Epithelial cell of esophagus (primary cell): ENCODE results near the gene EBF3.

Source experiments
- DNase-seq: peaks from one replicate; pipeline ENCODE4 v3.0.0; 2010; ENCODE audit warnings: low read depth
- H3K4me3 ChIP-seq: 2 replicates; pipeline ENCODE4 v1.5.1; 2011; ENCODE audit warnings: mild to moderate bottlenecking, low read length, control low read depth
- CTCF ChIP-seq: IDR thresholded peaks from 2 replicates; pipeline ENCODE4 v1.5.1; 2011; ENCODE audit warnings: low read depth, mild to moderate bottlenecking, low read length, control low read depth, inconsistent platforms; ENCODE audit not compliant: insufficient read depth; ENCODE audit errors: missing control alignments

Gene EBF3

GRCh38 chr10:129914153-129914855 is 49.8 kb downstream of the EBF3 start:
- no peak for TF ChIP-seq CTCF

GRCh38 chr10:129912986-129913695 is 50.9 kb downstream of the EBF3 start:
- TF ChIP-seq CTCF: no peak
- H3K4me3 ChIP-seq: no peak overlapping the region
- DNase-seq: no peak

More at GRCh38 chr10:129914153-129914855, 49.8 kb downstream of the EBF3 start:
- H3K4me3 ChIP-seq: no peak overlapping the region
- DNase-seq: no peak

- DNase-seq: no peak
- TF ChIP-seq CTCF: no peak
- no peak overlapping the region for H3K4me3 ChIP-seq
These were observed 51.7 kb downstream of the EBF3 start for GRCh38 chr10:129912166-129912917.

GRCh38 chr10:129911451-129912165 is 52.5 kb downstream of the EBF3 start:
- no peak for TF ChIP-seq CTCF
- no peak for DNase-seq

GRCh38 chr10:129910861-129911260 is 53.2 kb downstream of the EBF3 start:
- H3K4me3 ChIP-seq: no peak overlapping the region
- TF ChIP-seq CTCF: no peak
- DNase-seq: no peak

More at GRCh38 chr10:129911451-129912165, 52.5 kb downstream of the EBF3 start:
- H3K4me3 ChIP-seq: no peak overlapping the region

- no peak overlapping the region for H3K4me3 ChIP-seq
- TF ChIP-seq CTCF: no peak
- no peak for DNase-seq
These were observed 54.4 kb downstream of the EBF3 start for GRCh38 chr10:129909531-129910256.
